ENCODE results near the gene RPP25L.

GRCh38 chr9:34589636-34590380, 22.1 kb downstream of the RPP25L start, which contains the start of gene CNTFR:
- no peak for TF ChIP-seq NANOG (IDR thresholded peaks at IDR 0.05; ENCODE audit: borderline replicate concordance)
- TF ChIP-seq REST (IDR thresholded peaks at IDR 0.05; ENCODE audit: unreplicated experiment) = no peak
- TF ChIP-seq POLR2AphosphoS5 (IDR thresholded peaks at IDR 0.05; ENCODE audit: low read depth) = no peak
